Mesodermal cell (in vitro differentiated cells): ENCODE results near the gene PTPRG.

Experiments
- H3K27ac ChIP-seq: 2 replicates; pipeline ENCODE4 v1.7.0; 2013; ENCODE audit warnings: mild to moderate bottlenecking, low read depth, low read length, moderate library complexity; ENCODE audit not compliant: severe bottlenecking
- H3K36me3 ChIP-seq: 2 replicates; pipeline ENCODE4 v1.7.1; 2013; ENCODE audit warnings: mild to moderate bottlenecking, low read length, moderate library complexity; ENCODE audit not compliant: control insufficient read depth, insufficient read depth
- H3K4me1 ChIP-seq: one replicate; pipeline ENCODE4 v1.7.1; 2013; ENCODE audit warnings: mild to moderate bottlenecking, low read length; ENCODE audit not compliant: insufficient read depth, control insufficient read depth, poor library complexity, severe bottlenecking
- H3K4me3 ChIP-seq: 2 replicates; pipeline ENCODE4 v1.7.0; 2013; ENCODE audit warnings: low read length, control low read depth, mild to moderate bottlenecking; ENCODE audit not compliant: insufficient read depth, poor library complexity, severe bottlenecking; ENCODE audit errors: extremely low read depth
- H3K9me3 ChIP-seq: 2 replicates; pipeline ENCODE4 v1.7.1; 2013; ENCODE audit warnings: mild to moderate bottlenecking, low read length, moderate library complexity; ENCODE audit not compliant: control insufficient read depth
- WGBS, 2 experiments: methylation state at CpG; one replicate each; pipeline ENCODE4 v1.1.5; 2013; ENCODE audit warnings: missing lambda C conversion rate in 2 of 2; ENCODE audit not compliant: insufficient coverage in 2 of 2; 5-methylcytosine and 5-hydroxymethylcytosine counted together

The PTPRG gene

DNA sequence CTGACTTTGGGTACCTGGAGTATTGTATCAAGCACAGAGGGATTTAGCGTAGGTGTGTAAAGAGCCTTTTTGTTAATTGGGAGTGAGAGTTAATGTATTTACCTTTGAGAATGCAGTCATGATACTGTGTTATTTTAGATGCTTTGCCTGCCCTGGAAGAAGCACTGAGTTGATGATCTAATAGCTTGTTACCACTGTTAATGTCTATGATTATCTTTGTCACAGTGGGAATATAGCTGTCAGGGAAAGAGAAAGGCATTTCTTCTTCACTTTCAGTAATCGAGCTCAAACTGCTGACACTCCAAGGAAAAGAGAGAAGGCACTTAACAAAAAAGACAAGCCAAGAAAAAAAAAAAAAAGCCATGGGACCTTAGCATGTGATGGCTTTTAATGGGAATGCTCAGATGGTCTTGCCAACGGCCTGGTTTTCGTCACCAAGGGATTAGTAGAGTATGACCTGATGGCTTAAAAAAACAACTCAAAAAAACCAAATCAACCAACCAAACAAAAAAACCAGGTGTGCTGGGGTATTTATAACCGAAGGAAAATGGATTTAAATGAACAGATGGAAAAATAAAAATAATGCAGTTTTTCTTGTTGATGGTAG is 387.4 kb downstream of the PTPRG start:
- H3K4me1 ChIP-seq = peaks cover 25% of the 10 kb centered on the region
- WGBS, 2 experiments = 74 to 89% methylated on average over 2 of the region's 5 CpGs

DNA sequence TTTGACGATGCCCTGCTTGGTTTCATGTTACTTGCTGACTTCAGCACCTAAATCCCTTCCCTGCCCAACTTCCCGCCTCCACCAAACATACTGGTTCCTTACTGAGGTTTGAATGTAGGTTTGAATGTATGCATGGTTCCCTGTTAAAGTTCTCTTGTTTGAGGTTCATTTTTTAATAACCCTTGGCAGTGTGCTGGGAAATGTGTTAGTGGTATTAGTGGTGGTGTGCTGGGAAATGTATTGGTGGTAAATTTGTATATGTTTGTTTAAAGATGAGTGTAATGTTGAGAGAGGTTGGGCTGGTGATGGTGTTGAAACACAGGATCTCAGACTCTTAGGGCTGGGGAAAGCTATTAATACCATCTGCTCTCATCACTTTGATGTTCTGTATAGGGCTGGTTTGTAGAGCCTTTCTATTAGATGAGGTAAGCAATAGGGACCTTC is 392.7 kb downstream of the PTPRG start:
- no CpG with 5 or more reads among the region's 2 CpGs for WGBS, 2 experiments
- H3K4me1 ChIP-seq = peaks cover 26% of the 10 kb centered on the region

More for the DNA sequence above, 387.4 kb downstream of the PTPRG start:
- H3K27ac ChIP-seq = no peak overlapping the region
- no peaks in the 10 kb centered on the region for H3K9me3 ChIP-seq
- H3K36me3 ChIP-seq = no peaks in the 10 kb centered on the region
- no peak overlapping the region for H3K4me3 ChIP-seq

DNA sequence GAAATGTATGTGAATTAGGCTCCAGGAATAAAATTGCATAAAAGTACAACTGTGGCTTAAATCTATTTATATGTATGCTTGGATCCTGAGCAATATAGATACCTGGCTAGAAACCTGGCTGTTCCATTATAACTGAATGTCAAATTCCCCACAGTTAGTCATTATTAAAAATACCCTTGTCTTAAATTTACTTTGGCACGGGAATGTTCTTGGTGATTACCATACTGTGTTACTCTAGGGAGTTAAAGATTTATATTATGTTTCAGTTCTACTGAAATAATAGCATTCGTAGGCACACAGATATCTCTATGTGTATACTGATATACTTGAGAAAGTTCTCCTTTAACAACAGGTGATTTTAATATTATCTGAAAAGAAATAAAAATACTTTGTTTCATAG is 394.1 kb downstream of the PTPRG start:
- no CpG with 5 or more reads among the region's 2 CpGs for WGBS, 2 experiments
- no peak overlapping the region for H3K4me3 ChIP-seq
- H3K27ac ChIP-seq = no peak overlapping the region
- H3K36me3 ChIP-seq = no peaks in the 10 kb centered on the region
- H3K4me1 ChIP-seq = peaks cover 23% of the 10 kb centered on the region
- no peaks in the 10 kb centered on the region for H3K9me3 ChIP-seq

More for the DNA sequence above, 392.7 kb downstream of the PTPRG start:
- no peaks in the 10 kb centered on the region for H3K9me3 ChIP-seq
- H3K36me3 ChIP-seq = no peaks in the 10 kb centered on the region
- H3K4me3 ChIP-seq = no peak overlapping the region
- no peak overlapping the region for H3K27ac ChIP-seq

DNA sequence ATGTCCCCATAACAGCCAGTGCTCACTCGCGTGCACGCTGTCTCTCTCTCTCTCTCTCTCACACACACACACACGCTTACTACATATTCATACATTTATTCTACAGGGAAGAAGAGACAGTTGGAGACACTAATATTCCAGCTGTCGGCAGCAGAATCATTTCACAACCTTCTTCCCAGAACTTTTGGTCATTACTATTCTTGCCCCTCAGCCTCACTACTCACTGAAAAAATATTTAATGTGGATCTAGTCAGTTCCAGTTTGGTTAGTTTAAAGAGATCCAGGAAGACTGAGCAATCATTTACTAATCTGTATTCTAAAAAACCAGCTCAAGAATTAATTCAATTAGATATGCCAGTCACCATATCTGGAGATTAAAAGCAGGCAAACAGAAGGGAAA is 394.9 kb downstream of the PTPRG start:
- H3K27ac ChIP-seq = no peak overlapping the region
- H3K4me1 ChIP-seq = peaks cover 30% of the 10 kb centered on the region
- no peak overlapping the region for H3K4me3 ChIP-seq
- no peaks in the 10 kb centered on the region for H3K36me3 ChIP-seq
- 94 to 100% methylated on average over 3 of the region's 5 CpGs for WGBS, 2 experiments
- H3K9me3 ChIP-seq = no peaks in the 10 kb centered on the region

DNA sequence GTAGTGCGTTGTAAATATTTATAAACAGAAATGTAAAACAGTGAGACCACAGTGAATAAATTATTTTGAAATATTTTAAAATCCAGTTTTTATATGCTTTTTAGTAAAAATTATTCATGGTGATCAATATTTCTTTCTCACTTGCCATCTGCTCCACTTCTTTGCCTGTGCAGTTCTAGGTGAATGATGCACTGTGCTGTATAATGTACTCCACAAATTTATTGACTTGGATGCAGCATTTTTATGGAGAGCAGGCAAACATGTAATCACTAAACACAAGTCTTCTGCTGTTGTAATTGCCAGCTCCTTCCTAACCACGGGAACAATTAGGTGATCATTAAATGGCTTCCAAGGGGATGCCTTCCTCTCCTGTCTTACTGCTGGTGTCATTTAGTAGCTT is 395.9 kb downstream of the PTPRG start:
- no peak overlapping the region for H3K27ac ChIP-seq

DNA sequence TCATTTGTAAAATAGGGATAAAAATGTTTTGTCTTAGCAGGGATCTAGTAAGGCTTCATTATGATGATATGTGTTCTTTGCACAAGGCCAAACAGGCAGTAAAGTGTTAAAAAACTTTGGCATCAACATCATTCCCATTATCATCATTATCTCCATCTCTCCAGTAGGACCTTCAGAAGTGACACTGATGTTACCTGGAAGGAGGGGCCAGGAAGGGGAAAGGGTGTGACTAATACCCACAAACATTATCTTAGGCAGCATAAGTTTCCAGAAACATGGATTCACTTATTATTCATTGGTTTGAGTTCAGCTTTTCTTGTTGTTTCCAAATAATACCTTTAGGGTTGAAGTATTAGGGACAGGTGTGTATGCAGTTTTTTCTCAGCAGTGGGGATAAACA is 399.6 kb downstream of the PTPRG start:
- Histone ChIP-seq H3K27ac (no peak overlapping the region), H3K4me3 (no peak overlapping the region), H3K4me1 (peaks cover 28% of the 10 kb centered on the region), H3K36me3 (no peaks in the 10 kb centered on the region), H3K9me3 (no peaks in the 10 kb centered on the region)

More for the DNA sequence above, 395.9 kb downstream of the PTPRG start:
- no peaks in the 10 kb centered on the region for H3K9me3 ChIP-seq
- no CpG with 5 or more reads among the region's 2 CpGs for WGBS, 2 experiments
- no peaks in the 10 kb centered on the region for H3K36me3 ChIP-seq
- no peak overlapping the region for H3K4me3 ChIP-seq
- H3K4me1 ChIP-seq = peaks cover 36% of the 10 kb centered on the region

DNA sequence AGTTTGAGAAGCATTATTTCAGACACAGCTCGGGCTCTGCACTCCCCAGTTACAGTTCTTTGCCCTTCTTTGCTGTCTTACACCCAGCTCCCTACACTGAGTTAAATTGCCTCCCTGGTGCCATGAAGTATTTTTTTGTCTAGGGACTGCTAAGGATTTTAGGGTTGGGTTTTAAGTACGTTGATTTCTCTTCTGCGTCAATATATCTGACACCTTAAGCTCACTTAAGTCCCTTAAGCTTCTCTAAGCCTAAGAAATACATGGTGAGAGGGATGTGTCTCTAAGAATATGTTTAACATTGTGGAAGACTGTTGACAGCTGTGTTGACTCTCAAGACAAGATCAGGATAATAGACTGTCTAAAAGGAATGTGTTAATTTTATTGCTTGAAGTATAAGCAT is 400.5 kb downstream of the PTPRG start:
- Histone ChIP-seq H3K4me1 (peaks cover 37% of the 10 kb centered on the region), H3K9me3 (no peaks in the 10 kb centered on the region), H3K36me3 (no peaks in the 10 kb centered on the region), H3K4me3 (no peak overlapping the region), H3K27ac (no peak overlapping the region)
- no CpG with 5 or more reads among the region's 3 CpGs for WGBS, 2 experiments

DNA sequence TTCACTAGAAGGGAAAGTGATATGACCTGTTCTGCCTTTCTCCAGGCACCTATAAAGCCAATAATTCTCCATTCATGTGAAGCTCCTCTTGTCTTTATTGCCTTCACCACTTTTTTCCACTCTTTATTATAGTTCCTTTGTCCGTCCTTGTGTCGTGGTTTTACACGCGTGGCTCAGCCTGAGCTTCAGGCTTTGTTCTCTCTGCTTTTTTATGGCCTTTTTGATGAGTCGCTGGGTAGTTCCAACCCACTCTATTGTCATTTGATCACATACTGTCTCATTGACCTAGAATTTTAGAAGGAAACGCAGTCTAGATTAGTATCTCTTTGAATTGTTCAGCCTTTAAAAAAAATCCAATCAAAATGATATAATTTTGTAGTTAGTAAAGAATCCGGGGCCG is 403.2 kb downstream of the PTPRG start:
- H3K9me3 ChIP-seq = no peaks in the 10 kb centered on the region
- 95 to 98% methylated on average over 4 to 7 of the region's 8 CpGs for WGBS, 2 experiments
- H3K27ac ChIP-seq = no peak overlapping the region
- peaks cover 38% of the 10 kb centered on the region for H3K4me1 ChIP-seq
- no peaks in the 10 kb centered on the region for H3K36me3 ChIP-seq
- H3K4me3 ChIP-seq = no peak overlapping the region

DNA sequence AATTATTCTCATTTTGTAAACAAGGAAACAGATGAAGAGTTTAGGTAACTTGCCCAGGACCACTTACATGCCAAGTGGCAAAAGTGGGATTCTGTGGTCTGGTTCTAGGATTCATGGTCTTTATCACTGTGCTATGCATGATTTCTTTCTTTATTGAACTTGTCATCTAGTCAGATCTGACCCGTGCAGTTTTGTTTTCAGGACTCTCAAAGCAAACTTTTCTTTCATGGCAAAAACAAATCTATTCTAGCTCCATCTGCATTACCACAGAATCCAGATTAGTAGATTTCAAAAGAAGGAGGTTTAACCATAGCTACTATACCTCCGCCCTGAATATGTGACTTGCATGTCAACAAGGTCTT is 404.4 kb downstream of the PTPRG start:
- Histone ChIP-seq H3K4me3 (no peak overlapping the region), H3K27ac (no peak overlapping the region), H3K4me1 (peaks cover 30% of the 10 kb centered on the region), H3K9me3 (no peaks in the 10 kb centered on the region), H3K36me3 (no peaks in the 10 kb centered on the region)
- 80% methylated on average over 1 of the region's 2 CpGs; no CpG with 5 or more reads in 1 of the 2 experiments for WGBS, 2 experiments

DNA sequence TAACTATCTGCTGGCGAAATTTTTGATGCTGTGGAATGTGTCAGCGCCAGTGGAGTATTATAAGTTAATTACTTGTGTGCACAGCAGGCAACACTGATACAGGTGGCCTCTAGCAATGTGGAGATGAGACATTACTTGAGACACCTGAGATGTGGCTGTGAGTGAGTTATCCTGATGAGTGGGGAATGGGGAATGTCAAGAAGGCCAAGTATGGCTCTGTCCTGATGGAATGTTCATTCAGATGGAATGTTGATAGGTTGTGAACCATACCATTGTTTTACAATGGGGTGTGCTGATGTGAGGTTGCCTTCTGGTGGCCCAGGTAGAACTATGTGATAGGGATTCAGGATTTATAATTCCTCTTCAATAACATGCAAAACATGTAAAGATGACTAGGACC is 404.8 kb downstream of the PTPRG start:
- peaks cover 26% of the 10 kb centered on the region for H3K4me1 ChIP-seq
- no peaks in the 10 kb centered on the region for H3K9me3 ChIP-seq
- H3K4me3 ChIP-seq = no peak overlapping the region
- no peak overlapping the region for H3K27ac ChIP-seq
- 94 to 100% methylated on average over 2 of the region's 2 CpGs for WGBS, 2 experiments
- H3K36me3 ChIP-seq = no peaks in the 10 kb centered on the region

DNA sequence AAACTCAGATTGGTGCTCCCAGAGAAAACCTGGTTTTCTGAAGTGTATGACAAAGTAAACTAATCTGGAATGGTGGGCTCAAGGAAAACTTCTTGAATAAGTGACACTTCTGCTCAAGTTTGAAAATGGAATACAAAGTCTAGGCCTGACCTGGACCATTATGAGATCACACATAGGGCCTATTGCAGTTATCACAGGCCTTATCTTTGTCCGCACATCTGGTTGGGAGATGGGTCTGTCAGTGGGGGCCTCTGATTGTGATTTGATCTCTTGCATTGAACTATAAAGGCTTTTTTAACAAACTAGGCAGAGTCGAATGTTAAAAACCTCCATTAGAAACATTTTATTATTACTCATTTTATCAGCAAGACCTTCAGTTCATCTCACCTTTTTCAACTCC is 405.6 kb downstream of the PTPRG start:
- H3K9me3 ChIP-seq = no peaks in the 10 kb centered on the region
- H3K4me1 ChIP-seq = peaks cover 20% of the 10 kb centered on the region
- H3K4me3 ChIP-seq = no peak overlapping the region
- 60 to 80% methylated on average over 1 of the region's 2 CpGs for WGBS, 2 experiments
- H3K36me3 ChIP-seq = no peaks in the 10 kb centered on the region
- peak overlapping the region; percentile 32 for H3K27ac ChIP-seq
